Measurements from ENCODE around the gene TMEM178B.

- TF ChIP-seq, protein P1, sequence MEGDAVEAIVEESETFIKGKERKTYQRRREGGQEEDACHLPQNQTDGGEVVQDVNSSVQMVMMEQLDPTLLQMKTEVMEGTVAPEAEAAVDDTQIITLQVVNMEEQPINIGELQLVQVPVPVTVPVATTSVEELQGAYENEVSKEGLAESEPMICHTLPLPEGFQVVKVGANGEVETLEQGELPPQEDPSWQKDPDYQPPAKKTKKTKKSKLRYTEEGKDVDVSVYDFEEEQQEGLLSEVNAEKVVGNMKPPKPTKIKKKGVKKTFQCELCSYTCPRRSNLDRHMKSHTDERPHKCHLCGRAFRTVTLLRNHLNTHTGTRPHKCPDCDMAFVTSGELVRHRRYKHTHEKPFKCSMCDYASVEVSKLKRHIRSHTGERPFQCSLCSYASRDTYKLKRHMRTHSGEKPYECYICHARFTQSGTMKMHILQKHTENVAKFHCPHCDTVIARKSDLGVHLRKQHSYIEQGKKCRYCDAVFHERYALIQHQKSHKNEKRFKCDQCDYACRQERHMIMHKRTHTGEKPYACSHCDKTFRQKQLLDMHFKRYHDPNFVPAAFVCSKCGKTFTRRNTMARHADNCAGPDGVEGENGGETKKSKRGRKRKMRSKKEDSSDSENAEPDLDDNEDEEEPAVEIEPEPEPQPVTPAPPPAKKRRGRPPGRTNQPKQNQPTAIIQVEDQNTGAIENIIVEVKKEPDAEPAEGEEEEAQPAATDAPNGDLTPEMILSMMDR (conservative IDR thresholded peaks at IDR 0.05): no peak
- TF ChIP-seq EZH2 (IDR thresholded peaks at IDR 0.05; ENCODE audit: low read depth): no peak
These were observed 416.6 kb downstream of the TMEM178B start for GRCh38 chr7:141490474-141490873.

Measured in PC-9 (cell line).